ENCODE results near the gene TIGD1.
"Not testable (repeated sequence)": the region's sequence is repeated elsewhere in the genome, so short reads cannot be mapped to it uniquely, and the experiment has no call there.

The TIGD1 gene

DNA sequence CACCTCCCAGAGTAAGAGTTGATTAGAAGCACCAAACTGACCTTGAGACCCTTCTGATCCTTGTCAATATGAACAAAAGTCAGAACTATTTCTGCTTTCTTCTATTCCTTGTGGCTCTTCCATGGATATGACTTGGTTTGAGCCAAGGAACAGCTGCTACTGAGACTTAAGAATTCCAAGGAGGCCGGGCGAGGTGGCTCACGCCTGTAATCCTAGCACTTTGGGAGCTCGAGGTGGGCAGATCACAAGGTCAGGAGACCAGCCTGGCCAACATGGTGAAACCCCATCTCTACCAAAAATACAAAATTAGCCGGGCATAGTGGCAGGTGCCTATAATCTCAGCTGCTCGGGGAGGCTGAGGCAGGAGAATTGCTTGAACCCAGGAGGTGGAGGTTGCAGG lies 20.1 kb upstream of the TIGD1 start:
- DNase-seq (ENCODE audit: low spot score), result not testable (repeated sequence)

DNA sequence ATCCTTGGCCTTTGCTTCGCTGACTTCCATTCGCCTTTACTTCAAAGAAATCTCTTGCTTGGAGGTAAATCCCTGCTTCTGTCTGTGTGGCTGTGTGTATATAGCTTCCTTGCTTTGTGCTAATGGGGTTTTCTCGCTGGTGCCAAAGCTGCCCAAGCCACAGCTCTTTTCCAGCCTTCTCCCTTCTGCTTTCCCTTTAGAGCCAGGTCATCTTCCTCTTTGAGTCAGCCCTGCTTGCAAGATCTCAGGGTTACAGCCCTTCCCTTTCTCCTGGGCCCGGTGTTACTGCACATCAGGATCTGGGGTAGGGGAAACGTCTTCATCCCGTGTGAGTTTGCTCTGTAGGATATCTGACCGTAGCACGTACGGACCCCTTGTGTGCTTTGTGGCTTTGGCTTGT lies 19.2 kb upstream of the TIGD1 start:
- DNase-seq (ENCODE audit: low spot score), result no peak

DNA sequence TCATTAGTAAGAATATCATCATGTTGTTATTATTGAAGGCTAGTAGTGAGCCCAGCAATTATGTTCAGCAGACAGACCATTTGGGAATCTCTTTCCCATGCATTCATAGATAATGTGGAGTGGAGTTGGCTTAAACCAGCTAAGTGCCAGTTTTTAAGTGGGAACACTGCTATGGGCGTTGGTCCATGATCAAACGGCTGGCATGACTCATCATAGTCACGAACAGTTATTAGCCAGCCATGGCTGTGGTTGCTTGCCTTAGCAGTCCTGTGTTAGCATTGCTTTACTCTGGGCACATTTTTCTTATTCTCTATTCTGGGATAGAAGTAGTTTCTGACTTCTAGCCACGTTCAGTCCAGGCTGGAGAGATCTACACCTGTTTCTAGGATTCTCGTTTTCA lies 17.8 kb upstream of the TIGD1 start:
- DNase-seq (ENCODE audit: low spot score), result peak; percentile 70

DNA sequence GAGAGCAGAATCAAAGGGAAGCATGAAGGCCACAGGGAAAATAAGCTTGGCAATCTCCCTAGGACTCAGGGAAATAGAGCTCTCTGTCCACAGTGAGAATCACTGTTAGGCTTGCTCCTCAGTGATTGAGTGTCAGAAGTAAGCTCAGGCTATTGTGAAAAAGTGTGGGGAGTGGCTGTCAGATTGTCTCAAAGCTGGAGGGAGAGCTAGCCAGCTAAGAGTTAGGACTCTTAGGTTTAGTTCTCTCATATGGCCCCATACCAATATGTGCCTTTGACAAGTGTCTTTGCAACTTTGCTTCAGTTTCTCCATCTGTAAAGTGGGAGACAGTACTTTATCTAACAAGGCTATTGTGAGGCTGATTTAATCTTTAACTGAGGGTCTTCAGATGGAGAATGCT lies 17.4 kb upstream of the TIGD1 start:
- no peak for DNase-seq (ENCODE audit: low spot score)

DNA sequence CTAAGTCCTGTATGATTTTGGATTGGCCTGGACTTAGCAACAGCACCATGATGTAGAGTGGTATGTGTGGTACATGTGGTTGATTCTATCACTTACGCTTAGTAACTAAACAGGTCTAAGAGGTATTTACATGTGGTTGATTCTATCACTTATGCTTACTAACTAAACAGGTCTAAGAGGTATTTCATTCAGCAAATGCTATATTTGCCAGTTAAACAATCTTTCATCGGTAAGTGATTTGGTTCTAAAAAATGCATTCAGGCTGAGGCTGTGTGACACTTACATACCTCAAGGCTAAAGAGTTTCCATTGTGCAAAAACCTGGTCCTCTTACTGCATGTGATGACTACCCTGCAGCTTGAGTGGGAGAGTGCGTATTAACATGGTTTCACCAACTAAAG lies 13.2 kb upstream of the TIGD1 start:
- no peak for DNase-seq (ENCODE audit: low spot score)

DNA sequence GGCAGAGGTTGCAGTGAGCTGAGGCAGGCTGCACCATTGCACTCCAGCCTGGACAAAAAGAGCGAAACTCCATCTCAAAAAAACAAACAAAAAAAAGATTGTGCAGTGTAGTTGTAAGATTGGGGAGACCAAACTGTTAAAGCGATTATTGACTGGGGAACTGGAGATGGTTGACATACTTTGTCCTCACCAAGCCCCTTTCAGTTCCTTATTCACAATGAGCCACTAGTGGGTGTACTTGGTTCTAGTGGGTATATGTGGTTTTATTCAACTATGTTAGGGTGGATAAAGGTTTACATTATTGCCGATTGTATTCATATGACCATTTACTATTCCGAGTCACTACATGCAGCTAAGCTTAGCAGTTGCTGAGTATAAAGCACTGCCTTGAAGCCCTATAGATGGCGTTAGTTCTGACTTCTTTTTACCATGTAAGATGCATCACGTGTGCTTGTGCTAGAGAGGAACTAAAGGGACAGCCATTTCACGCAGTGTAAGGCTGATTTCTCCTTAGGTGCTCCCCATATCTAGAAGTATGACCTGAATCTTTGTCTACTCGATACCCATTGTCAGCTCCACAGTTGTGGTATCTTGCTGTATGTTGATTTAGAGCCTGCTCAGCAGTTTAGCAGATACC lies 12.3 kb upstream of the TIGD1 start:
- DNase-seq (ENCODE audit: low spot score), result no peak

DNA sequence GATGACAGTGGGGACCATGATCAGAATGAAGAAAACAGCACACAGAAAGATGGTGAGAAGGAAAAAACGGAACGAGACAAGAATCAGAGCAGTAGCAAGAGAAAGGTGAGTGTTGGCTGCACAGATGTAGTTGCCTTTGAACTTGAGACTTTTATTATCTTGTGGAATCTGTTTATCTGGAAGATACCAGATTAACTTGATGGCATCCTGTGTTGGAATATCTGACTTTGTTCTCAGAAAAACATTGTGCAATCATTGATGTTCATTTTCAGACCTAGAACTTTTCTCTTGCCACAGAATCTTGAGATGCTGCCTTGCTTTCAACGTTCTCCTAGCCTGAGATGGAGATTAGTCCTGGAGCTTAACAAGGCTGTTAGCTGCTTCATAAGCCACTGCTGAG lies 6.1 kb upstream of the TIGD1 start:
- no peak for DNase-seq (ENCODE audit: low spot score)

DNA sequence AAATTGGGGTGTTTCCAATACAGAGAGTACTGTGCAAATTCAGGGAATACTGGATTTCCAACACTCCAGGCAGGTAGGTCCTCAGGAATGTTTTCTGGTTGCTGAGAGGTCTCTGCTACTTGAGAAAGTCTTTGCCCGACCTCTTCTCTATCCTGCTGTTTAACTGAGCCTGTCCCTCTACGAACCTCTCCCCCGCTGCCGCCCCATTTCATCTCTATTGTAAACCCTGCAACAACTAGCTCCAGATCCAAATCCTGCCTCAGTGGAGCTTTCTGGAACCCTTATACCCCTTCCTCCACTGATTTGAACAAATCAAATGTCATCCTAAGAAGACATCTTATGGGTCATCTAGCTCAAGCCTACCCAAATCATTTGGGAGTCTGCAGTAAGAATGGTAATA lies 1.4 kb upstream of the TIGD1 start:
- DNase-seq (ENCODE audit: low spot score), result no peak

DNA sequence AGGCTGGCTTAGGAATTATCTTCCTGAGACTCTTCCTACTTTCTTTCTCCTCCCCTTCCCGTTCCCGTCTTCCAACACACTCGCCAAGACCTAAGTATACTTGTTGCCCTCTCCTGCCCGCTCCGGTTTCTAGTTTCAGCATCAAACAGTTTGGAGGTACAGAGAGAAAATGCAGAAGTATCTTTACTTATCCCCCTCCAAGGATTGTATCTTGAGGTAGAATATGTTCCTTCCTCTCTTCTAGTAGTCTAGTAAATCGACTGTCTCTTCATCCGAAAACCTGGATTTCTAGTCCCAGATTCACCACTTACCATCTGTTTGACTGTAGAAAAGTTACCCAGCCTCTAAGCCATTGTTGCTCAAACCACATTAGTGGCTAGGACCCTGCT lies 887 bp upstream of the TIGD1 start:
- DNase-seq (ENCODE audit: low spot score), result no peak

DNA sequence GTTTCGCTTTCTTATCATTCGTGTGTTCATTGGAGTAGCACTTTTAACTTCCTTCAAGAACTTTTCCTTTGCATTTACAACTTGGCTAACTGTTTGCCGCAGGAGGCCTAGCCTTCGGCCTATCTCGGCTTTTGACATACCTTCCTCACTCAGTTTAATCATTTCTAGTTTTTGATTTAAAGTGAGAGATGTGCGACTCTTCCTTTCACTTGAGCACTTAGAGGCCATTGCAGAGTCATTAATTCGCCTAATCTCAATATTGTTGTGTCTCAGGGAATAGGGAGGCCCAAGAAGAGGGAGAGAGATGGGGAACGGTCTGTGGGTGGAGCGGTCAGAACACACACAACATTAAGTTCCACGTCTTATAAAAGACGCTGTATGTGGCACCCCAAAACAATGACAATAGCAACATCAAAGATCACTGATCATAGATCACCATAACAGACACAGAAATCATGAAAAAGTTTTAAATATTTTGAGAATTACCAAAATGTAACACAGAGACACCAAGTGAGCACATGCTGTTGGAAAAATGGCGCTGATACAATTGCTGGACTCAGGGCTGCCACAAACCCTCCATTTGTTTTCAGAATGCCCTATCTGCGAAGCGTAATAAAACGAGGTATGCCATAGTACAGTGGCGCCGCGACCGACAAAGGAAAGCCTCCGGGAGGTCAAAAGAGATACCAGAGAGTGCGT lies 553 bp downstream of the TIGD1 start:
- DNase-seq (ENCODE audit: low spot score), result no peak

DNA sequence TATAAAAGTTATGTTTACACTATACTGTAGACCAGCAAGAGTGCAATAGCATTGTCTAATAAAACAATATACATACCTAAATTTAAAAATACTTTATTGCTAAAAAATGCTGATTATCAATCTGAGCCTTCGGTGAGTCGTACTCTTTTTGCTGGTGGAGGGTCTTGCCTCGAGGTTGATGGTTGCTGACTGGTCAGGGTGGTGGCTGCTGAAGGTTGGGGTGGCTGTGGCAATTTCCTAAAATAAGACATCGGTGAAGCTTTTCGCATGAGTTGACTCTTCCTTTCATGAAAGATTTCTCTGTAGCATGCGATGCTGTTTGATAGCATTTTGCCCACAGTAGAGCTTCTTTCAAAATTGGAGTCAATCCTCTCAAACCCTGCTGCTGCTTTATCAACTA lies 2.4 kb downstream of the TIGD1 start:
- no peak for DNase-seq (ENCODE audit: low spot score)

DNA sequence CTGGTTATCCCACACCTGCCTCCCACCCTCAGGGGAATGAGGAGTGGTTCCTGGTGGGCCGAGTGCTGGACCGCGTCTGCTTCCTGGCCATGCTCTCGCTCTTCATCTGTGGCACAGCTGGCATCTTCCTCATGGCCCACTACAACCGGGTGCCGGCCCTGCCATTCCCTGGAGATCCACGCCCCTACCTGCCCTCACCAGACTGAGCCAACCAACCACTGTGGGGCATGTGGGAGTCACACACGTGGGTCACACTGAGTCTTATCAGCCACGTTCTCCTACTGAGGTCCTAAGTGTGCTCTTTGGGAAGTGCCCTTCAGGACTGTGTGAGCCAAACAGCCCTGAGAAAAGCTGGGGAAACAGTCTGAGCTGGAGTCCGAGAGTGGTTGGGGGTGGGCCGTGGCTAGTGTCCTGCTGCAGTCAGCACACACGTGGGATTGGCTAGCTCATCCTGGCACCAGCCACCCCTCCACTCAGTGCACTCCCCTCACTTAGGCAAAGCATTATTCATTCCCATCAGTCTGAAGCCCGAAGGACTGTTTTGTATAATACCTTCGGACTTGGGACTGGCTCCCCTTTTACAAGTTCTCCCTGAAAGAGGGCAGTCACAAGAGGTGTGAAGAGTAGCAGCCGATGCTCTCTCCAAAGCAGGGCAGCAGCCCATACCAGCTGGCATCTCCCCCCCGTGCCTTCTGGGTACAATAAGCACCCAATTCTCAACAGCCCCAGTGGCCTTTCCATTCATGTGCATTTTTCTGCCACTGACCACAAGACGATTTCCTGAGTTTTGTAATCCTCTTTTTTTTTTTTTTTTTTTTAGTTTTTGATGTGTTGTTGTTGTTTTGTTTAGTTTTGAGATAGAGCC lies 4.6 kb downstream of the TIGD1 start:
- no peak for DNase-seq (ENCODE audit: low spot score)

DNA sequence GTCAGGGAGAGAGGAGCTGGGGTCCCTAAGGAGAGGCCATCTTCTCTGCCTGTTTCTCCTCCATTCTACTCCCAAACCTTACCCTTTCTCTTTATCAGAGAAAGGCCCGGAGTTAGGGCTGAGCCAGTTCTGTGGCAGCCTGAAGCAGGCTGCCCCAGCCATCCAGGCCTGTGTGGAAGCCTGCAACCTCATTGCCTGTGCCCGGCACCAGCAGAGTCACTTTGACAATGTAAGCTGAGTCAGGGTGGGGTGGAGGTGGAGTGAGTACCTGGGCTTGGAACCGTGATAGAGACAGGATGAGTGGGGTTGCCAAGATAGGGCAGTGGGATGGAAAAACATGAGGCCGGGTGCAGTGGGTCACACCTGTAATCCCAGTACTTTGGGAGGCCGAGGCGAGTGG lies 5.7 kb downstream of the TIGD1 start:
- DNase-seq (ENCODE audit: low spot score), result no peak

DNA sequence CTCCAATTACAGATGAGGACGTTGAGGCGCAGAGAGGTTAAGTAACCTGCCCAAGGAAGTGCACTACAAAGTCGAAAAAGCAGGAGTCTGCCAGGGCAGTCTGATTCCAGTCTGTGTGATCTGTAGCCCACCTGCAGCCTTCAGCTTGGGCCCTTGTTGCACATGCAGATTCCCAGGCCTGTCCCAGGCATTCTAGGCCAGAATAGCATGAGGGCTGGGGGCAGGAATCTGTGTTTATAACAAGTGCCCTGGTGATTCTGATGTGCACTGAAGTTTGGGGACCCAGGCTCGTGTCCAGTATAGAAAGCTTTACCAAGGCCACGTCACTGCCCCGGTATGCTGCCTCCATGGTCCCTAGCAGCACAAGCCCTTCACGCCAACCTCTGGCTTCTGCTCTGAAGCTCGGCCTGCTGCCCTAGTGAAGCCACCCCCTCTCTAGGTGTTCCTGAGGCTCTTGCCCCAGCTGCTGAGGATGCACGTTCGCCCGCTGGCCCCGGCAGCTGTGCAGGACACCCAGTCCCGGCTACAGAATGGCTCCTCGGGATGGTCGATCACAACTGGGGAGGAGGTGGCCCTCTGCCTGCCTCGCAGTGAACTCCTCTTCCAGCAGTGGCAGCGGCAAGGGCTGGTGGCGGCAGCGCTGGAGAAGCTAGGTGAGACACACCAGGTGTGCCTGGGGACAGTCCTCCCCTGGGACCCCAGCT lies 6.3 kb downstream of the TIGD1 start:
- DNase-seq (ENCODE audit: low spot score), result no peak

DNA sequence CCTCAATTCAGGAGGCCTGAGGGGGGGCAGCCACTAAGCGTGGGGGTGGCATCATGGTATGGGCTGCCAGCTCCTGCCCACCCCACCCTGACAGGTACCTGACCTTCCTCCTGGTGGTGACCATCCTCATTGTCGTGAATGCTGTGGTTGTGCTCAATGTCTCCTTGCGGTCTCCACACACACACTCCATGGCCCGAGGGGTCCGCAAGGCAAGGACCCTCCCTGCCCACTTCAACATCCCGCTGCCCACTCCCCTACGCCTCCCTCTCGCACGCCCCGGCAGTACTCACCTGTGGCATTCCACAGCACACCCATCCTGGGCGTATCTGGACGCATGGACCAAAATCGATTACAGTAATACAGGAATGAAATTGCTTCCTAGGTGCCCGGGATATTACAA lies 6.9 kb downstream of the TIGD1 start:
- DNase-seq (ENCODE audit: low spot score), result no peak

DNA sequence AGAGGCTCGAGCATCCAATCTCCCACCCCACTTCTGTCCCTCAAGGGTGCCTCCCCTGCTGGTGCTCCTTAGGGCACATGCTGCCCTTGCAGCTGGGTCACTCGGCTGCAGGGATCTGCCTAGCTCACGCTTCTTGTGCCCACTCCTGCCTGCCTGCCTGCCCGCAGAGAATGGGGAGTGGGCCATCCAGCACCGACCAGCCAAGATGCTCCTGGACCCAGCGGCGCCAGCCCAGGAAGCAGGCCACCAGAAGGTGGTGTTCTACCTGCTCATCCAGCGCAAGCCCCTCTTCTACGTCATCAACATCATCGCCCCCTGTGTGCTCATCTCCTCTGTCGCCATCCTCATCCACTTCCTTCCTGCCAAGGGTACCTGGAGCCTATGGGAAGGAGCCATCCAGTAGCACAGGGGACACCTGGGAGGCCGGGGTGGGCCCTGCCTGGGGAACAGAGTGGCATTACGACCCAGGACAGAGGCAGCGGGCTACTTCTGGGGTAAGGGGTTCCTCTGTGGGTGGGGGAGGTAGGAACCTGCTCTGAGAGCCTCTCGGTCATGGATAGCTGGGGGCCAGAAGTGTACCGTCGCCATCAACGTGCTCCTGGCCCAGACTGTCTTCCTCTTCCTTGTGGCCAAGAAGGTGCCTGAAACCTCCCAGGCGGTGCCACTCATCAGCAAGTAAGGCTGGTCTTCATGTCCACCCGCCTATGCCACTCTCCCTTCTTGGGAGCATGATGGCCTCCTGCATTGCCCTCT lies 7.5 kb downstream of the TIGD1 start:
- DNase-seq (ENCODE audit: low spot score), result no peak

DNA sequence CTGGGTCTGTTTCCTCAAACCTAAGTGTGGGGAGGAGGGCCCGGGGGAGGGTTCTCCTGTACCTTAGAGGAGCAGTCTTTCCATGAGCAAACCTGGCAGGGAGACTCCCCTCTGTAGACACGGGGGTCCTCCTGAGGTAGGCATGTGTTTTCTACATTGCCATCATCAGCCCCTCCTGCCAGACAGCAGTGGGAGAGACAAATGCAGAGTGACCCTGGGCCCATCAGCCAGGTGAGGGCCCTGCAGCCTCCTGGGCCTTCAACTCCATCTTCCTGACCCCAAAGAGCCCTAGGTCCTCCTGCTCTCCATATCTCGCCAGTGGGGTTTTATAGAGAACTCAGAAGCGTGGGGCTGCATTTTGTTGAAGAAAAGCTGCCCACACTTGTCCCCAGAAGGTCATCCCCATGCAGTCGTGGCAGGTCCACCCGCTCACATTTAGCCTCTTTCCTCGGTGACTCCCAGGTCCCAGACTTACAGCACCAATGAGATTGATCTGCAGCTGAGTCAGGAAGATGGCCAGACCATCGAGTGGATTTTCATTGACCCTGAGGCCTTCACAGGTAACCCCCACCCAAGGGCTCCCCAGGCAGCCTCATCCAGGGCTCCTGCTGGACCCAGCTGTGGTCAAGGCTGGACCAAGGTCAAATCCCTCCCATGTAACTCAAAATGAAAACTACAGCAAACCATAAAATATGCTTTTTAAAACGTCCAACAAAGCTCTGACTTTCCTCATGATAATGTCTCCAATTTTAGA lies 8.2 kb downstream of the TIGD1 start:
- no peak for DNase-seq (ENCODE audit: low spot score)

DNA sequence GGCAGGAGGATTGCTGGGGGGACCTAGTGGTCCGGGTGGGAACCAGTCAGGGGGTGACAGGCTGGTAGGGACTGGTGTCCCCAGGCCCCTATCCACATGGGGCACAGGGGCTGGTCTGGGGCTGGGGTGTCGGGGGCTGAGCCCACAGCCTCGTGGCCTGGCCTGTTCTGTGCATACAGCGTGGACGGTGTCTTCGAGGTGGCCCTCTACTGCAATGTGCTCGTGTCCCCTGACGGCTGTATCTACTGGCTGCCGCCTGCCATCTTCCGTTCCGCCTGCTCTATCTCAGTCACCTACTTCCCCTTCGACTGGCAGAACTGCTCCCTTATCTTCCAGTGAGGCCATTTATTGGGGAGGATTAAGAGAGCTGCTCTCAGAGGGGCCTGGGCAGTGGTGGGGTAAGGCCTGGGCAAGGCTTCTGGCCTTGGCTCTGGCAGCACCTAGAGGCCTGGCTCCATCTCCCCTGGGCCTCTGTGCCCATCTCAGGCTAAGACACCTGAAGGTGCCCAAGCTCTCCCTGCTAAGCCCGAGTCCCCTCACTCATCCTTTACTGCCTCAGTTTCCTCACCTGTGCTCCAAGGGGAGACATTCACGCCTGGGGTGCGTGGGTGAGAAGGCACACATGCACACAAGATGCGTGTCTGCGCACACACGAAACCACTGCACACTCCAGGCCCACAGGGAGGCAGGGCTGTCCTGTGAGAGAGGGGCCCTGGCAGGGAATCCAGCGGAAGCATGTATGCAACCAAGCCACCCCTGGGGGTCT lies 9.0 kb downstream of the TIGD1 start:
- DNase-seq (ENCODE audit: low spot score), result no peak

DNA sequence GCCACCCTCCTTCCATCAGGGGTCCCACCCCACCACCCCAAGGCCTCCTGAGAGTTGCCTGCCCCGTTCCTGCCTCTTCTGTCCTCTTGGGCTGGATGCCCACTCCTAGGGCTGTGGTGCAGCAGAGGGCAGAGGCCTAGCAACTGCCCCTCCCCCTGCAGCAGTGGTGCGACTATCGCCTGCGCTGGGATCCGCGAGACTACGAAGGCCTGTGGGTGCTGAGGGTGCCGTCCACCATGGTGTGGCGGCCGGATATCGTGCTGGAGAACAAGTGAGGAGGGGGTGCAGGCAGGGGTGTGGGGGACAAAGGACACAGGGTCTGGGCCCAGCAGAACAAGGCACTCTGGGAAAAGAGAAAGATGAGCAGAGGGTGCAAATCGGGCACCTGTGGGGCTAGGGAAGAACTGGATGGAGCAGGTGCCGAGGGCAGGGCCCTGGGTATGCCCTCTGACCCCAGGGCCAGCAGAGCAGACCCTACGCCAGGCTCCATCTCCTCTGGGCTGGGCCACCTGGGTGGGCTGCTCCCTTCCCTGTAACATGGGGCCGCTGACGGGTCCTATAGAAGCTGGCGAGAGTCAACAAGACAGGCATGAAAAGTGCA lies 9.8 kb downstream of the TIGD1 start:
- DNase-seq (ENCODE audit: low spot score), result no peak

All from hepatic stellate cell (primary cell).